Adrenal gland (tissue), 5 donors: ENCODE data around the gene ERC2.

Experiments
- CTCF ChIP-seq, 6 experiments: fragments of 450-650 bp in 4 of 6; fragments of 200-600 bp in 2 of 6; sonication (generic) in 1 of 6; IDR thresholded peaks; 1 replicate in 5 of 6; 2 replicates in 1 of 6; pipeline versions ENCODE4 v1.5.1 to v1.8.0; 2016 to 2021; ENCODE audit warnings: antibody characterized with exemption in 6 of 6, mild to moderate bottlenecking in 2 of 6, moderate library complexity in 1 of 6
- POLR2A ChIP-seq, 2 donors: fragments of 450-650 bp; IDR thresholded peaks; one replicate each; pipeline ENCODE4 v1.6.1; 2017; ENCODE audit warnings: antibody characterized with exemption in 2 of 2, mild to moderate bottlenecking in 2 of 2, moderate library complexity in 1 of 2
- donor health status: DM: no; HTN: no; CAD: no.

GRCh38 chr3:55826097-55826496 lies 642.2 kb downstream of the ERC2 start:
- TF ChIP-seq CTCF (IDR thresholded peaks at IDR 0.05) (no peak), POLR2A (IDR thresholded peaks at IDR 0.05) (no peak)
